Activated gamma-delta T cell (primary cell): ENCODE results near the gene OR10V1.

Experiments
- DNase-seq: peaks from one replicate; lab custom pipeline; 2025; lab: John Stamatoyannopoulos, UW

Gene OR10V1

DNA sequence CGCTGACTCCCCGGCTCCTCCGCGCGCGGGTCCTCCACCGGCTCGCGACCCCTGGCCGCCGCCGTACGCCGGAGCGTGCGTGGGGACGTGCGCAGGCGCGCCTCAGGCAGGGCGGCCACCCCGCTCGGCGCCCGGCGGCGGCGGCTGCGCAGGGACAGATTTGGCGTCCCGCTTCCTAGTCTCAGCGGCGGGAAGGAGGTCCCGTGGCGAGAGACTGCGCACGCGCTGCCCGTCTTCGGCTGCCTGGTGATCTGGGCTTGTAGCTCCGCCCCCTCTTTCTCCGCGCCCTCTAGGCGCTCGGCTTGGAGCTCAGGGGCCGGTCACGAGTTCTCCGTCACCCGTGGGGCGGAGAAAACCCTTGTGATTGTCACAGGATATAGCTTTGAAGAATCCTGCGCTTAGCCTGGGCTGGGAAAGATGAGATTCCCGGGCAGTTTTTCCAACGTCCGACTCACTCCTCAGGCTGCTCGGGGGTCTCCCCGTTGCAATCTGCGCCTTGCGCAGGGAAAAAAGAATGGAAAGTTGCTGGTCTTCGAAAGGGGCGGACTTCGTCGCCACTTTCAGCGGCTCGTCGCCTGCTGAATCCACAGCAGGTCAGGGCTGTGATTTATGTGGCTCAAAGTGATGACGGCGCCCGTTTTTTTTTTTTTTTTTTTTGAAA is 44.6 kb downstream of the OR10V1 start, which contains the start of gene PATL1:
Gene PATL1 (minus strand): TSS at position 88 of the 661 bp plus-strand sequence. CDS start 142 bp downstream, outside the sequence.
- peak; percentile 99 for DNase-seq

DNA sequence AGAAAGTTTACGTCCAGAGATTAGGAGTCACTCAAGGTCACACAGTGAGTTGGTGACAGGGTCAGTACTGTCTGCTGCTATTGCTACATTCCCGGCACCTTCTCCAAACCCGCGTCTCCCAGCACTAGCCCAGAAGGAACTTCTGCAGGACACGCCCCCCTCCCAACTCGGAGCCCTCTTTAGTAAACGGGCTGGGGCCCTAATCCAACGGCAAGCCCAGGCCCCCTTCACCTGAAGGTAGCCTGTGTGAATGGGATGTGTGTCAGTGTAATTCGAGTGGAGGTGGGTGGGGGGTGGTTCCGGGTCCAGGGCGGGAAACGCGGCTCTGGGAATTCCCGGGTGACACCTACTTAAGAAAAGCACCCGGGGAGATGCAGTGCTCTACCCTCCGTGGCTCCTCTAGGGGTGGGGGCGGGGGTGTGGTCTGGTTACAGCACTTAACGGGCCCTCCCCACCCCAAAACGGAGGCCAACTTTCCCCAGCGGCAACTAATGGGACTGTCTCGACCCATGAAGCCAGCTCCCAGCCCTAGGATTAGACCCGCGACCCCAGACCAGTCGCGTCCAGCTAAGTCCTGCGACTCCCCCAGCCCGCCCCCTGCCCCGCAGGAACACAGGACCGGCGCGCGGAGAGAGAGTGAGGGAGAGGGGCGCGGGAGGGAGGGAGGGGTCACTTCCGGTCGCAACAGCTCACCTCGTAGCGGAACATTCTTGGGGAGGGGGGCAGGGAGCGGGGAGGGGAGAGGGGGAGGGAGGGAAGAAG is 45.3 kb downstream of the OR10V1 start:
- peak; percentile 42 for DNase-seq

DNA sequence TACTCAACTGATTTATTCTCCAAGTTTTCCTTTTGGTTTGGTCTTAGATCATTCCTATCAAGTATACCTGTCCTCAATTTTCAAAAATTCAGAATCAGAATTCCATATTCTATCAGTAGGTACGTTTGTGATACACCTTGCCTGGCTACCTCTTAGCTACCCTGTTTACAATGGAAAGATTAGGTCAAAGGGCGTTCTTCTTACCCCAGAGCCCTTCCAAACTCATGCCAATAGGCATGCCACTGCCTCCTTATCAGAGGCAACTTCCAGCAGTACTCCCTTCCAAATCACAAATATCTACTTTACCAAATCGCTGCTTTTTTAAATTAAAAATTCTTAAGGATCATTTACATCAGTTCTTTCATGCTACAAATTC is 45.8 kb downstream of the OR10V1 start:
- no peak for DNase-seq

DNA sequence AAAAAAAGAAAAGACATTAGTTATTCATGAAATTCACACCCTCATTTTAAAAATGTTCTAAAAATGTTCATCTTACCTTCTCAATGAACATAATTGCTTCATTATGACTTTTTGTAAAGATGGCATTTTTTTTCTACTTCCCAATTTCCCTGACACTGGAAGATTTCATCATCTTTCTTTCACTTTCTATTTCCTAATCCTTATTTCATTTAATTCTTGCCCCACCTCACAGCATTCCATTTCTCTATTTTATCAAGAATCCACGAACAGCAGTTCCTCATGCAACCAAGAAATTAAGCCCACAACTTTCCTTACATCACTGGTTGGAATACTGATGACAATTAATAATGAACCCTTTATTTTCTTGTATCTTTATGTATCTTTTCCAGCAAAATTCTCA is 46.7 kb downstream of the OR10V1 start:
- no peak for DNase-seq
